ENCODE measurements around the gene PRUNE1.

Gene PRUNE1

GRCh38 chr1:151007853-151008243 is 401 bp upstream of the PRUNE1 start:
- DNase-seq: no peak

GRCh38 chr1:151009206-151009587 is 948 bp downstream of the PRUNE1 start:
- no peak for DNase-seq

- DNase-seq: no peak
These were observed 1.6 kb downstream of the PRUNE1 start for GRCh38 chr1:151009674-151010345.

- DNase-seq: no peak
These were observed 2.1 kb downstream of the PRUNE1 start for GRCh38 chr1:151010346-151010726.

- no peak for DNase-seq
These were observed 3.1 kb downstream of the PRUNE1 start for GRCh38 chr1:151011154-151011850.

- no peak for DNase-seq
These were observed 4.6 kb downstream of the PRUNE1 start for GRCh38 chr1:151012684-151013471.

- DNase-seq: no peak
These were observed 5.3 kb downstream of the PRUNE1 start for GRCh38 chr1:151013518-151013917.

GRCh38 chr1:151024540-151025146 is 16.4 kb downstream of the PRUNE1 start:
- peak; percentile 55 for DNase-seq

- DNase-seq: no peak
These were observed 18.2 kb downstream of the PRUNE1 start for GRCh38 chr1:151026460-151026859.

- DNase-seq: no peak
These were observed 23.9 kb downstream of the PRUNE1 start for GRCh38 chr1:151032164-151032563.

- DNase-seq: no peak
These were observed 26.9 kb downstream of the PRUNE1 start for GRCh38 chr1:151035167-151035566.

- DNase-seq: no peak
These were observed 28.1 kb downstream of the PRUNE1 start, which contains the start of gene BNIPL for GRCh38 chr1:151036356-151036755. BNIPL (plus strand) TSS chr1:151036586; CDS start chr1:151036726, 140 bp downstream.

GRCh38 chr1:151037032-151037431 is 28.8 kb downstream of the PRUNE1 start:
- no peak for DNase-seq

GRCh38 chr1:151039521-151039920 is 31.3 kb downstream of the PRUNE1 start:
- no peak for DNase-seq

GRCh38 chr1:151043163-151043562 is 34.9 kb downstream of the PRUNE1 start:
- DNase-seq: no peak

GRCh38 chr1:151047591-151047924 is 39.3 kb downstream of the PRUNE1 start, which contains the start of gene C1orf56:
C1orf56 (plus strand) TSS chr1:151047751; CDS start chr1:151047848, 97 bp downstream.
- peak; percentile 57 for DNase-seq

- DNase-seq: peak; percentile 78
These were observed 39.8 kb downstream of the PRUNE1 start for GRCh38 chr1:151047925-151048644.

GRCh38 chr1:151048645-151049032 is 40.4 kb downstream of the PRUNE1 start:
- DNase-seq: no peak

GRCh38 chr1:151049458-151049857 is 41.2 kb downstream of the PRUNE1 start:
- no peak for DNase-seq

- DNase-seq: no peak
These were observed 41.9 kb downstream of the PRUNE1 start for GRCh38 chr1:151050051-151050688.

- no peak for DNase-seq
These were observed 43.2 kb downstream of the PRUNE1 start for GRCh38 chr1:151051356-151052009.
